HG03064 (cell line): ENCODE results near the gene ADGRF1.
"Not testable (repeated sequence)": the region's sequence is repeated elsewhere in the genome, so short reads cannot be mapped to it uniquely, and the experiment has no call there.

Source experiments
- ATAC-seq: cut with Tn5 transposase; IDR thresholded peaks from one replicate; pipeline ENCODE4 v1.9.1; 2021; ENCODE audit warnings: low read depth; ENCODE audit not compliant: unreplicated experiment

Gene ADGRF1

GRCh38 chr6:47042275-47042791 is at the start of gene ADGRF1:
Gene ADGRF1 (minus strand): TSS chr6:47042332. CDS start chr6:47029061, 13,271 bp downstream.
- no peak for ATAC-seq

- no peak for ATAC-seq
Observed at GRCh38 chr6:47090881-47091280, 48.7 kb upstream of the ADGRF1 start.

- ATAC-seq: not testable (repeated sequence)
Observed at GRCh38 chr6:47089473-47089872, 47.3 kb upstream of the ADGRF1 start.

GRCh38 chr6:47086051-47086770 is 44.1 kb upstream of the ADGRF1 start:
- no peak for ATAC-seq

- ATAC-seq: no peak
Observed at GRCh38 chr6:47084610-47085009, 42.5 kb upstream of the ADGRF1 start.

GRCh38 chr6:47083586-47084047 is 41.5 kb upstream of the ADGRF1 start:
- no peak for ATAC-seq

GRCh38 chr6:47080083-47080596 is 38.0 kb upstream of the ADGRF1 start:
- ATAC-seq: no peak

GRCh38 chr6:47079638-47080037 is 37.5 kb upstream of the ADGRF1 start:
- ATAC-seq: no peak

GRCh38 chr6:47078991-47079390 is 36.9 kb upstream of the ADGRF1 start:
- ATAC-seq: no peak

GRCh38 chr6:47076422-47077344 is 34.6 kb upstream of the ADGRF1 start:
- ATAC-seq: no peak

- ATAC-seq: no peak
Observed at GRCh38 chr6:47075741-47076421, 33.7 kb upstream of the ADGRF1 start.

GRCh38 chr6:47075168-47075567 is 33.0 kb upstream of the ADGRF1 start:
- ATAC-seq: no peak

GRCh38 chr6:47073125-47074110 is 31.3 kb upstream of the ADGRF1 start:
- ATAC-seq: no peak

GRCh38 chr6:47072667-47073066 is 30.5 kb upstream of the ADGRF1 start:
- ATAC-seq: no peak

- no peak for ATAC-seq
Observed at GRCh38 chr6:47071681-47072080, 29.5 kb upstream of the ADGRF1 start.

GRCh38 chr6:47070461-47070860 is 28.3 kb upstream of the ADGRF1 start:
- ATAC-seq: no peak

- ATAC-seq: no peak
Observed at GRCh38 chr6:47069156-47069555, 27.0 kb upstream of the ADGRF1 start.

GRCh38 chr6:47066418-47066817 is 24.3 kb upstream of the ADGRF1 start:
- ATAC-seq: no peak

GRCh38 chr6:47064274-47064673 is 22.1 kb upstream of the ADGRF1 start:
- ATAC-seq: no peak
